GM23338 (cell line): ENCODE data around the gene DENND2A. TPM values are rescaled to one million over a fixed set of nuclear protein-coding genes. Genes with fewer than 3 reads are reported as not detected.

Experiments used
- ATAC-seq: fragments of 200-7000 bp; cut with Tn5 transposase; 3 replicates; pipeline ENCODE4 v1.9.1; 2020
- DNase-seq: peaks from one replicate; pipeline ENCODE4 v3.0.0-alpha.2; 2015; ENCODE audit warnings: low spot score
- H2AFZ ChIP-seq: fragments of 200-600 bp; sonication (generic); 2 replicates; pipeline ENCODE4 v1.8.0; 2016; ENCODE audit warnings: antibody characterized with exemption, mild to moderate bottlenecking, moderate library complexity
- H3F3A ChIP-seq: fragments of 200-600 bp; sonication (generic); replicated peaks from 2 replicates; pipeline ENCODE4 v1.8.0; 2017; ENCODE audit warnings: antibody characterized with exemption, mixed run types, low read depth
- H3K27ac ChIP-seq: fragments of 200-600 bp; sonication (generic); 2 replicates; pipeline ENCODE4 v1.6.1; 2016; ENCODE audit warnings: low read depth
- H3K27me3 ChIP-seq: fragments of 200-600 bp; sonication (generic); 2 replicates; pipeline ENCODE4 v1.8.0; 2016; ENCODE audit warnings: mild to moderate bottlenecking, mixed run types, moderate library complexity; ENCODE audit not compliant: insufficient read depth
- H3K36me3 ChIP-seq: fragments of 200-600 bp; sonication (generic); 2 replicates; pipeline ENCODE4 v1.8.0; 2016; ENCODE audit warnings: mild to moderate bottlenecking; ENCODE audit not compliant: insufficient read depth
- H3K4me1 ChIP-seq: fragments of 200-600 bp; sonication (generic); 2 replicates; pipeline ENCODE4 v1.8.0; 2016; ENCODE audit warnings: mild to moderate bottlenecking, moderate library complexity; ENCODE audit not compliant: insufficient read depth
- H3K4me2 ChIP-seq: fragments of 200-600 bp; sonication (generic); 2 replicates; pipeline ENCODE4 v1.7.1; 2017; ENCODE audit warnings: mixed run types
- H3K4me3 ChIP-seq: fragments of 200-600 bp; sonication (generic); 2 replicates; pipeline ENCODE4 v1.6.1; 2016; ENCODE audit warnings: mixed run types
- H3K79me2 ChIP-seq: fragments of 200-600 bp; sonication (generic); replicated peaks from 2 replicates; pipeline ENCODE4 v1.8.0; 2017; ENCODE audit warnings: mild to moderate bottlenecking; ENCODE audit not compliant: insufficient read depth
- H3K9me2 ChIP-seq: fragments of 200-600 bp; sonication (generic); 2 replicates; pipeline ENCODE4 v1.8.0; 2017; ENCODE audit not compliant: insufficient read depth
- H4K20me1 ChIP-seq: fragments of 200-600 bp; sonication (generic); replicated peaks from 2 replicates; pipeline ENCODE4 v1.8.0; 2017; ENCODE audit warnings: mild to moderate bottlenecking; ENCODE audit not compliant: insufficient read depth
- H3K27ac Mint-ChIP-seq: 2 replicates; pipeline ENCODE4 v1.8.0; 2020; ENCODE audit warnings: inconsistent platforms, mild to moderate bottlenecking, moderate library complexity, mixed read lengths
- H3K27me3 Mint-ChIP-seq: 3 replicates; pipeline ENCODE4 v1.8.0; 2022; ENCODE audit warnings: low read depth, mild to moderate bottlenecking, moderate library complexity, mixed read lengths, inconsistent platforms; ENCODE audit not compliant: insufficient read depth, poor library complexity
- H3K36me3 Mint-ChIP-seq: 3 replicates; pipeline ENCODE4 v1.8.0; 2021; ENCODE audit warnings: low read depth, mild to moderate bottlenecking, inconsistent platforms, moderate library complexity, mixed read lengths
- H3K4me1 Mint-ChIP-seq: 3 replicates; pipeline ENCODE4 v1.8.0; 2020; ENCODE audit warnings: mild to moderate bottlenecking, inconsistent platforms, mixed read lengths
- H3K4me3 Mint-ChIP-seq: 3 replicates; pipeline ENCODE4 v1.8.0; 2021; ENCODE audit warnings: moderate library complexity, mild to moderate bottlenecking, inconsistent platforms, mixed read lengths
- H3K9me3 Mint-ChIP-seq: 3 replicates; pipeline ENCODE4 v1.8.0; 2020; ENCODE audit warnings: moderate library complexity, mild to moderate bottlenecking, inconsistent platforms, mixed read lengths
- CREB1 ChIP-seq: fragments of 250-450 bp; sonication (Bioruptor Pico); IDR thresholded peaks from 2 replicates; pipeline ENCODE4 v1.5.0; 2020; ENCODE audit warnings: low read depth, mild to moderate bottlenecking, moderate library complexity
- CTCF ChIP-seq, 2 experiments: fragments of 200-600 bp in 1 of 2; sonication (generic) in 1 of 2; conservative IDR thresholded peaks; 2 replicates each; pipeline versions ENCODE4 v1.5.1 to v1.6.1; 2016 to 2017; ENCODE audit warnings: antibody characterized with exemption in 2 of 2, low read depth in 2 of 2, mild to moderate bottlenecking in 2 of 2, moderate library complexity in 1 of 2
- ETS1 ChIP-seq: IDR thresholded peaks from 2 replicates; pipeline ENCODE4 v1.6.1; 2016; ENCODE audit warnings: antibody characterized with exemption
- EZH2 ChIP-seq: fragments of 200-600 bp; sonication (generic); IDR thresholded peaks from one replicate; pipeline ENCODE4 v1.8.0; 2017; ENCODE audit warnings: antibody characterized with exemption, mild to moderate bottlenecking, low read depth; ENCODE audit not compliant: unreplicated experiment
- EZH2phosphoT487 ChIP-seq: fragments of 200-600 bp; sonication (generic); IDR thresholded peaks from one replicate; pipeline ENCODE4 v1.8.1; 2018; ENCODE audit warnings: antibody characterized with exemption; ENCODE audit not compliant: unreplicated experiment
- JUNB ChIP-seq: IDR thresholded peaks from one replicate; pipeline ENCODE4 v1.6.1; 2016; ENCODE audit warnings: antibody characterized with exemption; ENCODE audit not compliant: unreplicated experiment
- NANOG ChIP-seq: IDR thresholded peaks from 2 replicates; pipeline ENCODE4 v1.6.1; 2016; ENCODE audit warnings: antibody characterized with exemption, borderline replicate concordance
- POLR2AphosphoS5 ChIP-seq: IDR thresholded peaks from 2 replicates; pipeline ENCODE4 v1.6.1; 2016; ENCODE audit warnings: antibody characterized with exemption, low read depth
- REST ChIP-seq: IDR thresholded peaks from one replicate; pipeline ENCODE4 v1.6.1; 2018; ENCODE audit warnings: antibody characterized with exemption; ENCODE audit not compliant: unreplicated experiment
- STAT1 ChIP-seq: IDR thresholded peaks from one replicate; pipeline ENCODE4 v1.6.1; 2016; ENCODE audit warnings: antibody characterized with exemption; ENCODE audit not compliant: unreplicated experiment
- ZNF114 ChIP-seq: fragments of 250-450 bp; sonication (Bioruptor Pico); IDR thresholded peaks from 2 replicates; pipeline ENCODE4 v1.5.0; 2020; ENCODE audit warnings: mild to moderate bottlenecking, moderate library complexity
- ZNF331 ChIP-seq: fragments of 250-450 bp; sonication (Bioruptor Pico); IDR thresholded peaks from 2 replicates; pipeline ENCODE4 v1.5.0; 2020; ENCODE audit warnings: low read depth, mild to moderate bottlenecking, moderate library complexity
- ZNF462 ChIP-seq: fragments of 250-450 bp; sonication (Bioruptor Pico); IDR thresholded peaks from 2 replicates; pipeline ENCODE4 v1.5.0; 2020; ENCODE audit warnings: mild to moderate bottlenecking, moderate library complexity
- polyA plus RNA-seq: library from polyadenylated mRNA; unstranded; fragments of >200 nt; fragmentation: Nextera tagmentation; extraction: Ambion mirVana; gene quantifications from 2 replicates; pipeline ENCODE4 v1.2.1, GENCODE V29; 2016
- total RNA-seq: library from RNA; depleted of rRNA; stranded (reverse); fragments of >200 nt; shearing (Covaris generic); gene quantifications from 2 replicates; pipeline ENCODE4 v1.2.3, GENCODE V29; 2014

The DENND2A gene
- total and polyA plus RNA-seq, 2 experiments from 2014 or later = 1.7 to 5.6 TPM

- H3K4me3 ChIP-seq = no peak overlapping the region
- Mint-ChIP-seq H3K9me3 (no peaks in the 10 kb centered on the region; the same call in 2 of the 3 replicates), H3K27me3 (peaks cover 17% of the 10 kb centered on the region), H3K27ac (no peak overlapping the region), H3K36me3 (no peaks in the 10 kb centered on the region; the same call in 2 of the 3 replicates), H3K4me1 (peaks cover 17% of the 10 kb centered on the region), H3K4me3 (no peak overlapping the region)
- no peak overlapping the region for H3K4me2 ChIP-seq
- 0 out of 2 replicates have a peak, but pooled peaks cover 3% of the 10 kb centered on the region for H3F3A ChIP-seq
- H3K27me3 ChIP-seq = 0 out of 2 replicates have a peak, but pooled peaks cover 5% of the 10 kb centered on the region
- peak overlapping the region; percentile 63; the same call in 1 of the 2 replicates for H2AFZ ChIP-seq
- peaks cover 24% of the 10 kb centered on the region for H3K4me1 ChIP-seq
- TF ChIP-seq ZNF331 (no peak), ZNF114 (CRISPR knock-in tag) (no peak), JUNB (no peak), ZNF462 (CRISPR knock-in tag) (no peak), EZH2phosphoT487 (no peak), NANOG (no peak), CTCF (conservative IDR thresholded peaks at IDR 0.05; ENCODE audit: low read depth in 2 of 2) (no peak), CREB1 (CRISPR knock-in tag) (no peak), REST (no peak), STAT1 (no peak), ETS1 (no peak), EZH2 (no peak), POLR2AphosphoS5 (no peak)
- DNase-seq = peak; percentile 17
- H3K36me3 ChIP-seq = no peaks in the 10 kb centered on the region
- no peak for ATAC-seq
- H3K27ac ChIP-seq = no peak overlapping the region
- H3K79me2 ChIP-seq = no peaks in the 10 kb centered on the region
- peaks cover 6% of the 10 kb centered on the region; the same call in 1 of the 2 replicates for H4K20me1 ChIP-seq
- no peaks in the 10 kb centered on the region for H3K9me2 ChIP-seq
Measured at GRCh38 chr7:140670343-140670935, 29.8 kb upstream of the DENND2A start.
